ENCODE results near the gene LANCL2.
"Not testable (repeated sequence)": the region's sequence is repeated elsewhere in the genome, so short reads cannot be mapped to it uniquely, and the experiment has no call there.

LANCL2 gene

DNA sequence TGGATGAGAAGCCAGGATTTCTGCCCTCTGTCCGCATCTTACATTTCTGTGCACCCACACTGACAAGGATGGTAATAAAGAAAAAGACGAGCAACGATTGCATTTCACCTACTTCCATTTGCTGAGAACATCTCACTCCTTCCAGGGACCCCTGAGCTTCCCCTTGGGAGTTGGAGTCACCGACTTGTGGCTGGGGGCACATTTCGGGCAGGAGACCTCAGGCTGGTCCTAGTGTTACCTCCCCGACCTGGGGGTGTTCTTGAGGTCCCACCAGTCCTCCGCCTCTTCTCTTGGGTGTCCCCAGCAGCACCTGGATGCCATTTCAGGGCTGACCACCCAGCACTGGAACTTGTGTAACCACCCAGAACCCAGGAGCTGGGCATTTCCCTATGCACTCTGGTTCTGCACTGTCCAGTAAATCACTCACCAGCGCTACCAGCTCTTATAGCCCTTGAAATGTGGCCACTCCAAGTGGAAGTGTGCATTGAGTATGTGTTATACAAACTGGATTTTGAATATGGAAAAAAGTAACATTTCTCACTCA, 84.9 kb downstream of the LANCL2 start:
- H3K4me1 Mint-ChIP-seq, result peaks cover 25% of the 10 kb centered on the region
- no peak for DNase-seq
- no peak for ATAC-seq

GRCh38 chr7:55452971-55453370, 87.8 kb downstream of the LANCL2 start:
- Mint-ChIP-seq H3K4me3 (no peak overlapping the region), H3K36me3 (ENCODE audit: low read depth) (peaks cover 24% of the 10 kb centered on the region), H3K9me3 (peaks cover 12% of the 10 kb centered on the region), H3K4me1 (peaks cover 25% of the 10 kb centered on the region), H3K27me3 (peaks cover 4% of the 10 kb centered on the region), H3K27ac (no peak overlapping the region)
- no peak for ATAC-seq
- DNase-seq, result no peak

More for the DNA sequence above, 84.9 kb downstream of the LANCL2 start:
- H3K27me3 Mint-ChIP-seq, result peaks cover 4% of the 10 kb centered on the region
- no peak overlapping the region for H3K27ac Mint-ChIP-seq
- H3K9me3 Mint-ChIP-seq, result no peaks in the 10 kb centered on the region
- no peak overlapping the region for H3K4me3 Mint-ChIP-seq
- peaks cover 14% of the 10 kb centered on the region for H3K36me3 Mint-ChIP-seq (ENCODE audit: low read depth)

DNA sequence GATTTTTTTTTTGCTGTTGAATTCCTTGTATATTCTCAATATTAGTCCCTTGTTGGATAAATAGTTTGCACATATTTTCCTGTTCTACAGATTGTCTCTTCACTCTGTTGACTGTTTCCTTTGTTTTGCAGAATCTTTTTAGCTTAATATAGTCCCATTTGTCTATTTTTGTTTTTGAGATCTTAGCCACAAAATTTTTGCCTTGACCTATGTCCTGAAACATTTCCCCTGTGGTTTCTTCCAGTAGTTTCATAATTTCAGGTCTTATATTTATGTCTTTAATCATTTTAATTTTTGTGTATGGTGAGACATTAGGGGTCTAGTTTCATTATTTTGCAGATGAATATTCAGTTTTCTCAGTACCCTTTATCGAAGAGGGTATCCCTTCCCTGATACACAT, 92.7 kb downstream of the LANCL2 start:
- peaks cover 41% of the 10 kb centered on the region for H3K36me3 Mint-ChIP-seq (ENCODE audit: low read depth)
- no peaks in the 10 kb centered on the region for H3K27me3 Mint-ChIP-seq
- ATAC-seq (no peak), DNase-seq (no peak)
- H3K4me3 Mint-ChIP-seq, result no peak overlapping the region
- H3K27ac Mint-ChIP-seq, result no peak overlapping the region
- peaks cover 32% of the 10 kb centered on the region for H3K4me1 Mint-ChIP-seq
- peaks cover 49% of the 10 kb centered on the region for H3K9me3 Mint-ChIP-seq

- Mint-ChIP-seq H3K4me1 (peaks cover 30% of the 10 kb centered on the region), H3K27ac (no peak overlapping the region), H3K9me3 (peaks cover 49% of the 10 kb centered on the region), H3K36me3 (ENCODE audit: low read depth) (peaks cover 44% of the 10 kb centered on the region), H3K4me3 (no peak overlapping the region), H3K27me3 (no peaks in the 10 kb centered on the region)
- no peak for ATAC-seq
- no peak for DNase-seq
Measured at GRCh38 chr7:55458351-55458750, 93.2 kb downstream of the LANCL2 start.

DNA sequence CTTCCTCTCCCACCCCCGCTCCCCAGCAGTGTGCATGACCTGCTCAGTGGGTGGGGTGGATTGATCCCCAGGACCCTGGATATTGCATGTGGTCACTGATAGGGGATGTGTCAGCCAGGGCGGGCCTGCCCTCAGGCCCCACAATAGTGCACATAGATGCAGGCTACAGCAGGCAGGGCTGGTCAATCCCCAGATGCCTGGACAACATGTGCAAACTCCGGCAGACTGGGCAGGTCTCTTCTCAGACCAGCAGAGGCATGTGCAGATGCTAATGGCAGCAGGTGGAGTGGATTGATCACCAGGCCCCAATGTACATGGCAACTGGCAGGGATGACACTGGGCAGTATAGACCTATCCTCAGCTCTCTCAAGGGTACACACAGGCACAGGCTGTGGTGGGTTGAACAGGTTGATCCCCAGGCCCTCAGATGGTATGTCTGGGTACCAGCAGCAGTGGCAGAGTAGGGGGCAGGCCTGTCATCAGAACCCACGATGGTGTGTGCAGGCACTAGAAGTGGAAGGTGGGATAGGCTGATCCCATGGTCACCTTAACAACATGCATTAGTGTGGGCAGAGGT, 98.6 kb downstream of the LANCL2 start:
- peaks cover 60% of the 10 kb centered on the region for H3K36me3 Mint-ChIP-seq (ENCODE audit: low read depth)
- DNase-seq (no peak), ATAC-seq (no peak)
- no peak overlapping the region for H3K4me3 Mint-ChIP-seq
- H3K27ac Mint-ChIP-seq, result no peak overlapping the region
- no peaks in the 10 kb centered on the region for H3K27me3 Mint-ChIP-seq
- H3K9me3 Mint-ChIP-seq, result peaks cover 34% of the 10 kb centered on the region
- peaks cover 36% of the 10 kb centered on the region for H3K4me1 Mint-ChIP-seq

DNA sequence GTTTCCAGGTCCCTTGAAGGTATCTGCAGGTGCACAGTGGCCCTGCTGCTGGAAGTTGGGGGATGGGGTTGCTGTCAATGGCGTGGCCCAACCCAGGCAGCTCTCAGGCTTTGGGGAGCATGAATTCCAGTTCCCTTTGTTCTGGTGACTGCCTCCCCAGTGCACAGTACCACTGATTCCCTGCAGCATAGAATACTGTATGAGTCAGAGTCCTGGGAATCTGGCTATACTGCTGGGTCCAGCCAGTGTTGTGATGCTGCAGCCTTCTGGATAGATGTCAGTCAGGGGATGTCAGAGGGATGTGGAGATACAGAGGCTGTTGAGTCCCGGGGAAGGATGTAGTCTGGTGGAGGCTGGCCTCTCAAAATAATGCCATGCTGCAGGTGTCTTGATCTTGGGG, 99.3 kb downstream of the LANCL2 start:
- DNase-seq (no peak), ATAC-seq (no peak)
- H3K27ac Mint-ChIP-seq, result no peak overlapping the region
- H3K4me1 Mint-ChIP-seq, result peaks cover 43% of the 10 kb centered on the region
- H3K27me3 Mint-ChIP-seq, result no peaks in the 10 kb centered on the region
- peaks cover 55% of the 10 kb centered on the region for H3K36me3 Mint-ChIP-seq (ENCODE audit: low read depth)
- peaks cover 27% of the 10 kb centered on the region for H3K9me3 Mint-ChIP-seq
- no peak overlapping the region for H3K4me3 Mint-ChIP-seq

GRCh38 chr7:55465691-55466090, 100.6 kb downstream of the LANCL2 start:
- ATAC-seq, result no peak
- Mint-ChIP-seq H3K27me3 (no peaks in the 10 kb centered on the region), H3K9me3 (peaks cover 15% of the 10 kb centered on the region), H3K36me3 (ENCODE audit: low read depth) (peaks cover 52% of the 10 kb centered on the region), H3K27ac (no peak overlapping the region), H3K4me1 (peaks cover 54% of the 10 kb centered on the region), H3K4me3 (no peak overlapping the region)
- DNase-seq, result no peak

GRCh38 chr7:55467047-55467593, 102.0 kb downstream of the LANCL2 start:
- Mint-ChIP-seq H3K27ac (no peak overlapping the region), H3K4me3 (no peak overlapping the region), H3K36me3 (ENCODE audit: low read depth) (peaks cover 43% of the 10 kb centered on the region)

GRCh38 chr7:55468495-55468894, 103.4 kb downstream of the LANCL2 start:
- DNase-seq, result no peak
- peaks cover 36% of the 10 kb centered on the region for H3K36me3 Mint-ChIP-seq (ENCODE audit: low read depth)

More at GRCh38 chr7:55467047-55467593, 102.0 kb downstream of the LANCL2 start:
- ATAC-seq (no peak), DNase-seq (no peak)
- H3K27me3 Mint-ChIP-seq, result no peaks in the 10 kb centered on the region
- H3K4me1 Mint-ChIP-seq, result peaks cover 51% of the 10 kb centered on the region
- H3K9me3 Mint-ChIP-seq, result peaks cover 4% of the 10 kb centered on the region

GRCh38 chr7:55469271-55469681, 104.1 kb downstream of the LANCL2 start:
- Mint-ChIP-seq H3K4me1 (peaks cover 52% of the 10 kb centered on the region), H3K4me3 (no peak overlapping the region), H3K9me3 (no peaks in the 10 kb centered on the region), H3K27me3 (no peaks in the 10 kb centered on the region), H3K36me3 (ENCODE audit: low read depth) (peaks cover 35% of the 10 kb centered on the region), H3K27ac (peak overlapping the region; percentile 52)
- DNase-seq (no peak), ATAC-seq (peak; percentile 53)

More at GRCh38 chr7:55468495-55468894, 103.4 kb downstream of the LANCL2 start:
- H3K4me1 Mint-ChIP-seq, result peaks cover 47% of the 10 kb centered on the region
- no peak for ATAC-seq
- H3K9me3 Mint-ChIP-seq, result no peaks in the 10 kb centered on the region
- no peak overlapping the region for H3K4me3 Mint-ChIP-seq
- peak overlapping the region; percentile 77 for H3K27ac Mint-ChIP-seq
- no peaks in the 10 kb centered on the region for H3K27me3 Mint-ChIP-seq

DNA sequence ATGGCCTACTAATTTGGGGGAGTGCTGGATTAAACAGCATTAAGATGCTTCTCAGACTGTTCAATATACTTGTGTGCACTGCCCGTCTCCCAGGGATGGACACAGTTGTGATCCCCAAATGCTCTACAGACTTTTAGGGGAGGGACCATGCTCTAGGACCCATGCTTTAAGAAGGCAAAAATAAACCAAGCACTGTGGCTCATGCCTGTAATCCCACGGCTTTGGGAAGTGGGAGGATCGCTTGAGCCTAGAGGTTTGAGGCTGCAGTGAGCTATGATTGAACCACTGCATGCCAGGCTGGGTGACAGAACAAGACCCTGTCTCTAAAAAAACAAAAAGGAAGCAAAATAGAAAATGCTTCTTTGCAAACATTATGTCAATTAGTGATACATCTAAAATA, 104.6 kb downstream of the LANCL2 start:
- H3K4me1 Mint-ChIP-seq, result peaks cover 56% of the 10 kb centered on the region
- ATAC-seq, result no peak
- H3K9me3 Mint-ChIP-seq, result no peaks in the 10 kb centered on the region
- peaks cover 31% of the 10 kb centered on the region for H3K36me3 Mint-ChIP-seq (ENCODE audit: low read depth)
- no peaks in the 10 kb centered on the region for H3K27me3 Mint-ChIP-seq
- DNase-seq, result no peak
- H3K4me3 Mint-ChIP-seq, result no peak overlapping the region
- H3K27ac Mint-ChIP-seq, result peak overlapping the region; percentile 52

GRCh38 chr7:55470261-55470660, 105.1 kb downstream of the LANCL2 start:
- no peak for ATAC-seq

GRCh38 chr7:55471594-55471993, 106.5 kb downstream of the LANCL2 start:
- Mint-ChIP-seq H3K4me1 (peaks cover 66% of the 10 kb centered on the region), H3K36me3 (ENCODE audit: low read depth) (peaks cover 17% of the 10 kb centered on the region)
- not testable (repeated sequence) for H3K27ac Mint-ChIP-seq, ATAC-seq, DNase-seq, H3K4me3 Mint-ChIP-seq, H3K9me3 Mint-ChIP-seq, H3K27me3 Mint-ChIP-seq

More at GRCh38 chr7:55470261-55470660, 105.1 kb downstream of the LANCL2 start:
- peaks cover 26% of the 10 kb centered on the region for H3K36me3 Mint-ChIP-seq (ENCODE audit: low read depth)
- H3K27me3 Mint-ChIP-seq, result no peaks in the 10 kb centered on the region
- H3K27ac Mint-ChIP-seq, result peak overlapping the region; percentile 53
- H3K4me1 Mint-ChIP-seq, result peaks cover 61% of the 10 kb centered on the region
- H3K9me3 Mint-ChIP-seq, result no peaks in the 10 kb centered on the region
- H3K4me3 Mint-ChIP-seq, result no peak overlapping the region
- no peak for DNase-seq

- H3K9me3 Mint-ChIP-seq, H3K27ac Mint-ChIP-seq, DNase-seq, H3K27me3 Mint-ChIP-seq, H3K4me3 Mint-ChIP-seq: not testable (repeated sequence)
- ATAC-seq, result peak; percentile 15
- H3K4me1 Mint-ChIP-seq, result peaks cover 72% of the 10 kb centered on the region
- peaks cover 11% of the 10 kb centered on the region for H3K36me3 Mint-ChIP-seq (ENCODE audit: low read depth)
Measured at GRCh38 chr7:55472406-55472805, 107.3 kb downstream of the LANCL2 start.

GRCh38 chr7:55472928-55473725, 108.0 kb downstream of the LANCL2 start:
- no peaks in the 10 kb centered on the region for H3K9me3 Mint-ChIP-seq
- no peak overlapping the region for H3K4me3 Mint-ChIP-seq
- H3K27ac Mint-ChIP-seq, result no peak overlapping the region
- H3K36me3 Mint-ChIP-seq (ENCODE audit: low read depth), result peaks cover 9% of the 10 kb centered on the region
- ATAC-seq (no peak), DNase-seq (no peak)
- H3K27me3 Mint-ChIP-seq, result no peaks in the 10 kb centered on the region
- H3K4me1 Mint-ChIP-seq, result peaks cover 72% of the 10 kb centered on the region
